T-cell (primary cell): ENCODE results near the gene LMNTD1. TPM values are rescaled to one million over a fixed set of nuclear protein-coding genes. Genes with fewer than 3 reads are reported as not detected.

ENCODE experiments used
- ATAC-seq, 4 experiments: fragments of 200-7000 bp in 3 of 4; fragments of 150-1000 bp in 1 of 4; cut with Tn5 transposase; replicated peaks in 1 of 4; 1 replicate in 3 of 4; 2 replicates in 1 of 4; pipeline ENCODE4 v1.10.0; 2021; ENCODE audit warnings: moderate library complexity in 3 of 4, mild to moderate bottlenecking in 2 of 4, moderate number of reproducible peaks in 1 of 4
- CTCF ChIA-PET, 2 donors: fragments of 300-600 bp; sonication (Branson Sonifier 250); formaldehyde crosslinking; loops; one replicate each; lab custom pipeline; 2022; ENCODE audit warnings: antibody characterized with exemption in 2 of 2; lab: Charles Lee
- POLR2A ChIA-PET, 2 donors: fragments of 300-600 bp; sonication (Branson Sonifier 250); formaldehyde crosslinking; loops; one replicate each; lab custom pipeline; 2022; ENCODE audit warnings: antibody characterized with exemption in 2 of 2; lab: Charles Lee
- DNase-seq, 35 experiments: peaks; one replicate each; pipeline versions ENCODE4 v3.0.0 to v3.0.0-alpha.2; 2013 to 2023
- H3K27ac ChIP-seq: one replicate; pipeline ENCODE4 v1.5.1; 2013; ENCODE audit warnings: low read length
- H3K27me3 ChIP-seq, 2 experiments: replicated peaks in 1 of 2; 1 replicate in 1 of 2; 2 replicates in 1 of 2; pipeline versions ENCODE4 v1.6.1 to v1.7.0; 2013; ENCODE audit warnings: low read length in 1 of 2, mixed read lengths in 1 of 2; ENCODE audit not compliant: control insufficient read depth in 2 of 2, insufficient read depth in 2 of 2; ENCODE audit errors: extremely low read depth in 1 of 2
- H3K36me3 ChIP-seq, 2 donors: 1 replicate in 1 of 2; 2 replicates in 1 of 2; pipeline versions ENCODE4 v1.6.1 to v1.7.0; 2013; ENCODE audit warnings: low read length in 1 of 2; ENCODE audit not compliant: control insufficient read depth in 2 of 2, insufficient read depth in 1 of 2; ENCODE audit errors: extremely low read depth in 1 of 2
- H3K4me1 ChIP-seq, 2 experiments: 1 replicate in 1 of 2; 2 replicates in 1 of 2; pipeline versions ENCODE4 v1.6.1 to v1.7.0; 2013; ENCODE audit warnings: low read length in 2 of 2, mixed read lengths in 1 of 2; ENCODE audit not compliant: insufficient read depth in 2 of 2, control insufficient read depth in 1 of 2; ENCODE audit errors: extremely low read depth in 1 of 2
- H3K4me3 ChIP-seq, 2 donors: 1 replicate in 1 of 2; 2 replicates in 1 of 2; pipeline versions ENCODE4 v1.5.1 to v1.7.0; 2013; ENCODE audit warnings: mild to moderate bottlenecking in 2 of 2, low read length in 1 of 2, moderate library complexity in 1 of 2; ENCODE audit not compliant: control insufficient read depth in 1 of 2; ENCODE audit errors: extremely low read depth in 1 of 2
- H3K9me3 ChIP-seq: 2 replicates; pipeline ENCODE4 v1.7.0; 2013
- H3K27ac Mint-ChIP-seq, 2 donors: one replicate each; pipeline ENCODE4 v1.8.0; 2020 to 2021; ENCODE audit warnings: mild to moderate bottlenecking in 2 of 2, mixed read lengths in 2 of 2
- H3K27me3 Mint-ChIP-seq, 2 donors: one replicate each; pipeline ENCODE4 v1.8.0; 2021 to 2022; ENCODE audit warnings: mixed read lengths in 2 of 2
- H3K36me3 Mint-ChIP-seq: one replicate; pipeline ENCODE4 v1.8.0; 2021; ENCODE audit warnings: mixed read lengths
- H3K4me1 Mint-ChIP-seq, 3 donors: one replicate each; pipeline ENCODE4 v1.8.0; 2020 to 2022; ENCODE audit warnings: mixed read lengths in 3 of 3, mild to moderate bottlenecking in 1 of 3
- H3K4me3 Mint-ChIP-seq, 3 donors: one replicate each; pipeline ENCODE4 v1.8.0; 2020 to 2022; ENCODE audit warnings: mild to moderate bottlenecking in 3 of 3, mixed read lengths in 3 of 3, moderate library complexity in 3 of 3
- H3K9me3 Mint-ChIP-seq, 3 donors: one replicate each; pipeline ENCODE4 v1.8.0; 2020 to 2022; ENCODE audit warnings: mixed read lengths in 3 of 3
- WGBS: methylation state at CpG from one replicate; pipeline ENCODE4 v1.1.5; 2013; ENCODE audit warnings: missing lambda C conversion rate; ENCODE audit not compliant: insufficient coverage; 5-methylcytosine and 5-hydroxymethylcytosine counted together
- total RNA-seq, 35 experiments: library from RNA in 6 of 35; stranded (reverse) in 6 of 35; fragments of 120-200 nt in 1 of 35; gene quantifications; one replicate each; pipeline versions ENCODE4 v1.2.1 to v1.2.4 and lab custom pipeline; 2013 to 2026

Gene LMNTD1
- total RNA-seq, 5 donors from 2014 or later (not counting 1 experiment from before 2014, with no cell fraction given): not detected

DNA sequence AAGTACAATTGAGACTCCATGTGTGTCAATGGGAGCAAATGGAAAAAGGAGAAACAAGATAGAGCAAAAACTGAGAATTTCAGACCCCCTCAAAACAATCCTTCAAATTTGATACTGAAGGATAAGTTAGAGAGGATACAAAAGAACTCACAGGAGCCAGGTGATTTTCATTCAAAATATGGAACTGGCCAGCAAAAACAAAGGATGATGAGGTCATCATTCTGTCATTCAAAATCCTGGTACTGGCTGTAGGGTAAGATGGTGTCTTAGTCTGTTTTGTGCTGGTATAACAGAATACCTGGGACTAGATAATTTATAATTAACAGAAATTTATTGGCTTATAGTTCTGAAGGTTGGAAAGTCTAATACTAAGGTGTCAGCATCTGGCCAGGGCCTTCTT, 80.6 kb downstream of the LMNTD1 start:
- H3K4me1 ChIP-seq: no peaks in the 10 kb centered on the region
- H3K27ac ChIP-seq: no peak overlapping the region
- Mint-ChIP-seq H3K36me3 (no peaks in the 10 kb centered on the region), H3K4me1 (no peaks in the 10 kb centered on the region), H3K4me3 (no peak overlapping the region), H3K9me3 (no peaks in the 10 kb centered on the region), H3K27ac (no peak overlapping the region), H3K27me3 (peaks cover 0 to 5% of the 10 kb centered on the region in 2 donors)
- H3K9me3 ChIP-seq: no peaks in the 10 kb centered on the region
- CTCF ChIA-PET: no interaction called here
- ATAC-seq (no peak), DNase-seq (no peak)
- POLR2A ChIA-PET: no interaction called here
- H3K4me3 ChIP-seq: no peak overlapping the region
- H3K27me3 ChIP-seq: no peaks in the 10 kb centered on the region
- no peaks in the 10 kb centered on the region for H3K36me3 ChIP-seq

GRCh38 chr12:25469861-25470260, 83.2 kb downstream of the LMNTD1 start:
- CTCF ChIA-PET: no interaction called here

DNA sequence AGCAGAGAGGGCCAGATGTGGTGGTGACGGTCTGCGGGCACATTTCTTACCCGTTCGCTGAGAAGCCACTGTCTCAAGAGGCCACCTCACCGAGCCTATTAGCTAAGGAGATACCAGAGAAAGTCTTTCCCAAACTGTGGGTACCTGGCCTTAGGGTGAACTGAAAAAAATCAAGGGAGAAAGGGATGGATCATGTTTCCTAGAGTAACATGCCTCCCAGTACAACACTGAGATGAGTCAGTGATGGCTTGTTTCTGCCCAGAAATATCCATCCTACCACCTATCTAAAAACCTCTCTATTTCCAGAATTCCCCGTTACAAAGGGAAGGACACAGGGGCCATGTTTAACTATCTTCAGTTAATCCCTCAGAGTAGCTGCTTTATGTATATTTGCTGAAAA, 83.7 kb downstream of the LMNTD1 start:
- no peak overlapping the region for H3K4me3 ChIP-seq
- no peaks in the 10 kb centered on the region for H3K27me3 ChIP-seq
- no peaks in the 10 kb centered on the region for H3K9me3 ChIP-seq
- Mint-ChIP-seq H3K4me3 (no peak overlapping the region), H3K4me1 (no peaks in the 10 kb centered on the region), H3K36me3 (no peaks in the 10 kb centered on the region), H3K27ac (no peak overlapping the region), H3K9me3 (peaks cover 0 to 4% (median 0%) of the 10 kb centered on the region in 3 donors), H3K27me3 (peaks cover 0 to 2% of the 10 kb centered on the region in 2 donors)
- WGBS: 93% methylated on average over 3 of the region's 6 CpGs
- H3K4me1 ChIP-seq: no peaks in the 10 kb centered on the region
- no peak overlapping the region for H3K27ac ChIP-seq
- CTCF ChIA-PET: interaction anchor here in 1 of 2 donors (0.6 kb wide), 1 partner anchor 30 kb away, joined by 3 read pairs; no protein-coding TSS in a partner anchor
- ATAC-seq (no peak), DNase-seq (no peak)
- no peaks in the 10 kb centered on the region for H3K36me3 ChIP-seq
- POLR2A ChIA-PET: no interaction called here

More at GRCh38 chr12:25469861-25470260, 83.2 kb downstream of the LMNTD1 start:
- Histone ChIP-seq H3K27me3 (no peaks in the 10 kb centered on the region), H3K36me3 (no peaks in the 10 kb centered on the region), H3K4me3 (no peak overlapping the region), H3K4me1 (no peaks in the 10 kb centered on the region), H3K9me3 (no peaks in the 10 kb centered on the region), H3K27ac (no peak overlapping the region)
- Mint-ChIP-seq H3K27me3 (peaks cover 0 to 2% of the 10 kb centered on the region in 2 donors), H3K9me3 (peaks cover 0 to 4% (median 0%) of the 10 kb centered on the region in 3 donors), H3K36me3 (no peaks in the 10 kb centered on the region), H3K4me1 (no peaks in the 10 kb centered on the region), H3K4me3 (no peak overlapping the region), H3K27ac (no peak overlapping the region)
- DNase-seq (no peak), ATAC-seq (no peak)
- POLR2A ChIA-PET: no interaction called here
- no CpG with 5 or more reads among the region's 2 CpGs for WGBS

DNA sequence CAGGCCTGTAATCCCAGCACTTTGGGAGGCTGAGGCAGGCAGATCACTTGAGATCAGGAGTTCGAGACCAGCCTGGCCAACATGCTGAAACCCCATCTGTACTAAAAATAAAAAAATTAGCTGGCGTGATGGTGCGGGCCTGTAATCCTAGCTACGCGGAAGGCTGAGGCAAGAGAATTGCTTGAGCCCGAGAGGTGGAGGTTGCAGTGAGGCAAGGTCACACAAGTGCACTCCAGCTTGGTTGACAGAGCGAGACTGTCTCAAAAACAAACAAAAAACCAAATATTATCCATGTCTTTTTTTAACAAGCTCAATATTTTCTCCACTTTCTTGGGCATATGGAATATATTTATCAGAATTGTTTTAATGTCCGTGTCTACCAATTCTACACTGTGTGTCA, 89.6 kb downstream of the LMNTD1 start:
- no peak for ATAC-seq
- H3K27ac ChIP-seq: no peak overlapping the region
- DNase-seq: no peak
- 92% methylated on average over 4 of the region's 8 CpGs for WGBS
- H3K4me3 ChIP-seq: no peak overlapping the region
- no peaks in the 10 kb centered on the region for H3K4me1 Mint-ChIP-seq
- ChIA-PET POLR2A (no interaction called here), CTCF (interaction anchor here in 1 of 2 donors (0.6 kb wide), 1 partner anchor 29 kb away, joined by 3 read pairs; no protein-coding TSS in a partner anchor)
- no peaks in the 10 kb centered on the region for H3K9me3 ChIP-seq
- no peaks in the 10 kb centered on the region for H3K27me3 ChIP-seq
- H3K4me3 Mint-ChIP-seq: no peak overlapping the region
- no peaks in the 10 kb centered on the region for H3K4me1 ChIP-seq
- peaks cover 0 to 2% of the 10 kb centered on the region in 2 donors for H3K27me3 Mint-ChIP-seq
- no peaks in the 10 kb centered on the region for H3K36me3 ChIP-seq
- no peak overlapping the region for H3K27ac Mint-ChIP-seq
- no peaks in the 10 kb centered on the region for H3K36me3 Mint-ChIP-seq
- peaks cover 0 to 4% (median 0%) of the 10 kb centered on the region in 3 donors for H3K9me3 Mint-ChIP-seq

DNA sequence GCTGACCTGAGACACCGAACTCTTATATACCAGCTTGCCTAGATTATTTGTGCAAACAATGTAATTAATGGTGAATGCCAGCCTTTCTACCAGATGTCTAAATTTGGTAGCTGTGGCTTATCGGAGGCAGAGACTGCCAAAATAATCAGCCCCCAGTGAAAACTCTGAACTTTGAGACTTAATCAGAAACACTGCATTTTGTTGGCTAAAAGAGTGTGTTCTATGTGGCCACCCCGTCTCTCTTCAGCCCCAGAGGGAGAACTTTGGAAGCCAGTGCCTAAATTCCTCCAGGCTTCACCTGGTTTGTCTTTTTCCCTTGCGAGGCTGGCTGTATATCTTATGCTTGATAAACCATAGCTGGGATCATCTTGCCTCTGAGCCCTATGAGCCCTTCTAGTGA, 90.1 kb downstream of the LMNTD1 start:
- CTCF ChIA-PET: no interaction called here
- Histone ChIP-seq H3K27me3 (no peaks in the 10 kb centered on the region), H3K9me3 (no peaks in the 10 kb centered on the region), H3K36me3 (no peaks in the 10 kb centered on the region), H3K27ac (no peak overlapping the region), H3K4me1 (no peaks in the 10 kb centered on the region), H3K4me3 (no peak overlapping the region)
- no peak overlapping the region for H3K27ac Mint-ChIP-seq
- H3K27me3 Mint-ChIP-seq: peaks cover 0 to 2% of the 10 kb centered on the region in 2 donors
- no peaks in the 10 kb centered on the region for H3K36me3 Mint-ChIP-seq
- ATAC-seq (no peak), DNase-seq (no peak)
- no peaks in the 10 kb centered on the region for H3K4me1 Mint-ChIP-seq
- POLR2A ChIA-PET: no interaction called here
- H3K4me3 Mint-ChIP-seq: no peak overlapping the region
- WGBS: 89% methylated on average over 1 of the region's 4 CpGs
- H3K9me3 Mint-ChIP-seq: peaks cover 0 to 4% (median 0%) of the 10 kb centered on the region in 3 donors

DNA sequence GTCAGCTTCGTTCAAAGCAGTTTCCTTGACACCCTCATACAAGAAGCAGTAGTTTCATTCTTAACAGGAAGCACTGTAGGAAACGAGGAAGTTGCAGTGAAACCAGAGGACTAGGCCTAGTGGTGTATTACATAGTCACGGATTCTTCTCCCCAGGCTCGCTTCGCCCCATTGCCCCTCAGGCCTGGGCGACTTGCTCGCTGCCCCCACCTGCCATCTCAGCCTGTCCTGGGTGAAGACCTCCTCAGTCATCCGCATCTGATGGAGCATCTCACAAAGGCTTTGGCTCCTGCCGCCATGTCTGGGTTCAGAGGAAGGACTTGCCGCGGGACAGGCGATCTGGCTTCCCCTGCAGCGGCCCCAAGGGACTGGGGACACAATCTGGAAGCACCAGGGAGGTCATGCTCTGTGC, 93.5 kb downstream of the LMNTD1 start:
- Histone ChIP-seq H3K4me3 (no peak overlapping the region), H3K27ac (no peak overlapping the region), H3K36me3 (no peaks in the 10 kb centered on the region), H3K27me3 (no peaks in the 10 kb centered on the region), H3K9me3 (no peaks in the 10 kb centered on the region), H3K4me1 (no peaks in the 10 kb centered on the region)
- ChIA-PET CTCF (no interaction called here), POLR2A (no interaction called here)
- ATAC-seq: no peak
- H3K4me3 Mint-ChIP-seq: no peak overlapping the region
- no peak for DNase-seq
- H3K4me1 Mint-ChIP-seq: no peaks in the 10 kb centered on the region
- H3K27me3 Mint-ChIP-seq: peaks cover 0 to 2% of the 10 kb centered on the region in 2 donors
- no peak overlapping the region for H3K27ac Mint-ChIP-seq
- peaks cover 0 to 4% (median 0%) of the 10 kb centered on the region in 3 donors for H3K9me3 Mint-ChIP-seq
- no peaks in the 10 kb centered on the region for H3K36me3 Mint-ChIP-seq
- WGBS: 91% methylated on average over 11 of the region's 13 CpGs
